ENCODE results near the gene CCNDBP1. TPM values are rescaled to one million over a fixed set of nuclear protein-coding genes. Genes with fewer than 3 reads are reported as not detected.
A peak's percentile ranks its signal among the peaks of the same experiment; 100 is the strongest.
"Not testable (repeated sequence)": the region's sequence is repeated elsewhere in the genome, so short reads cannot be mapped to it uniquely, and the experiment has no call there.

CCNDBP1 gene
- total RNA-seq, 1 donor from 2014 or later: 62.9 TPM

DNA sequence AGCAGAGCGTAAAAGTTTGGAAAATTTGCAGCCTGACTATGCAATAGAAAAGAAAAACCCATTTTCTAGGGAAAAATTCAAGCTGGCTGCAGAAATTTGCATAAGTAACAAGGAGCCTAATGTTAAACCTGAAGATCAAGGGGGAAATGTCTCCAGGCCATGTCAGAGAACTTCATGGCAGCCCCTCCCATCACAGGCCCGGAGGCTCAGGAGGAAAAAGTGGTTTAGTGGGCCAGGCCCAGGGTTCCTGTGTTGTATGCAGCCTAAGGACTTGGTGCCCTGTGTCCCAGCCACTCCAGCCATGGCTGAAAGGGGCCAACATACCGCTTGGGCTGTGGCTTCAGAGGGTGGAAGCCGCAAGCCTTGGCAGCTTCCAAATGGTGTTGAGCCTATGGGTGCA lies 13.4 kb downstream of the CCNDBP1 start:
- intact Hi-C loops (cut with micrococcal nuclease); H3K4me3 Mint-ChIP-seq (ENCODE audit: low read depth); H3K4me1 Mint-ChIP-seq (ENCODE audit: low read depth); H3K27ac Mint-ChIP-seq; DNase-seq (ENCODE audit: low spot score); H3K27me3 Mint-ChIP-seq (ENCODE audit: low read depth); H3K9me3 Mint-ChIP-seq: not testable (repeated sequence)
- peaks cover 34% of the 10 kb centered on the region for H3K36me3 Mint-ChIP-seq (ENCODE audit: low read depth)

GRCh38 chr15:43198992-43199391 lies 13.8 kb downstream of the CCNDBP1 start:
- Mint-ChIP-seq H3K27me3 (ENCODE audit: low read depth) (no peaks in the 10 kb centered on the region), H3K36me3 (ENCODE audit: low read depth) (peaks cover 34% of the 10 kb centered on the region), H3K4me1 (ENCODE audit: low read depth) (no peaks in the 10 kb centered on the region), H3K4me3 (ENCODE audit: low read depth) (no peak overlapping the region), H3K9me3 (peaks cover 6% of the 10 kb centered on the region), H3K27ac (no peak overlapping the region)
- intact Hi-C loops (cut with micrococcal nuclease): no loop called here
- DNase-seq (ENCODE audit: low spot score): no peak

GRCh38 chr15:43199945-43200488 lies 14.8 kb downstream of the CCNDBP1 start:
- H3K27me3 Mint-ChIP-seq (ENCODE audit: low read depth): peaks cover 3% of the 10 kb centered on the region
- H3K4me1 Mint-ChIP-seq (ENCODE audit: low read depth): peaks cover 4% of the 10 kb centered on the region
- H3K4me3 Mint-ChIP-seq (ENCODE audit: low read depth): no peak overlapping the region
- peaks cover 24% of the 10 kb centered on the region for H3K36me3 Mint-ChIP-seq (ENCODE audit: low read depth)
- peaks cover 6% of the 10 kb centered on the region for H3K9me3 Mint-ChIP-seq
- no peak for DNase-seq (ENCODE audit: low spot score)
- intact Hi-C loops (cut with micrococcal nuclease): no loop called here
- H3K27ac Mint-ChIP-seq: no peak overlapping the region

- Mint-ChIP-seq H3K36me3 (ENCODE audit: low read depth) (no peaks in the 10 kb centered on the region), H3K9me3 (no peaks in the 10 kb centered on the region), H3K4me3 (ENCODE audit: low read depth) (no peak overlapping the region), H3K27ac (peak overlapping the region; percentile 0), H3K4me1 (ENCODE audit: low read depth) (peaks cover 4% of the 10 kb centered on the region), H3K27me3 (ENCODE audit: low read depth) (peaks cover 16% of the 10 kb centered on the region)
- intact Hi-C loops (cut with micrococcal nuclease): no loop called here
- DNase-seq (ENCODE audit: low spot score): peak; percentile 21
Observed at GRCh38 chr15:43204016-43204901, 19.1 kb downstream of the CCNDBP1 start.

DNA sequence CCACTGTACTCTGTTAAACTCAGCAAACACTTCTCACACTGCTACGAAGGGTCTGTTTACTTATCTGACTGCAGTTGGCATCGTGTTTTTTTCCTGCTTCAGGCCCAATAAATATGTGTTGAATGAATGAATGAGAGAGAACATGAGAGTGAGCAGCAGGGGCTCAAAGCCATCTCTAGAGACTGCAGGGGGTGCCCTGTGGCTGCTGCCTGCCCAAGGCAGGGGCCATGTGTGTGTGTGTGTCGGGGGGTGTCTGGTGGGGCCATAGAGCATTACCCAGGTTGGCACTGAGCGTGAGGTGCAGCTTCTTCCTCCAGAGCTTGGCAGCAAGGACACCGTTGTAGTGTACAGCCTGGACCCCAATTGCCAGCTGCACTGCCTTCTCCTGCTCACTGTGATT lies 20.9 kb downstream of the CCNDBP1 start:
- no peak for DNase-seq (ENCODE audit: low spot score)
- H3K27me3 Mint-ChIP-seq (ENCODE audit: low read depth): peaks cover 17% of the 10 kb centered on the region
- H3K27ac Mint-ChIP-seq: no peak overlapping the region
- H3K36me3 Mint-ChIP-seq (ENCODE audit: low read depth): no peaks in the 10 kb centered on the region
- H3K9me3 Mint-ChIP-seq: no peaks in the 10 kb centered on the region
- H3K4me3 Mint-ChIP-seq (ENCODE audit: low read depth): no peak overlapping the region
- peaks cover 4% of the 10 kb centered on the region for H3K4me1 Mint-ChIP-seq (ENCODE audit: low read depth)
- intact Hi-C loops (cut with micrococcal nuclease): no loop called here

DNA sequence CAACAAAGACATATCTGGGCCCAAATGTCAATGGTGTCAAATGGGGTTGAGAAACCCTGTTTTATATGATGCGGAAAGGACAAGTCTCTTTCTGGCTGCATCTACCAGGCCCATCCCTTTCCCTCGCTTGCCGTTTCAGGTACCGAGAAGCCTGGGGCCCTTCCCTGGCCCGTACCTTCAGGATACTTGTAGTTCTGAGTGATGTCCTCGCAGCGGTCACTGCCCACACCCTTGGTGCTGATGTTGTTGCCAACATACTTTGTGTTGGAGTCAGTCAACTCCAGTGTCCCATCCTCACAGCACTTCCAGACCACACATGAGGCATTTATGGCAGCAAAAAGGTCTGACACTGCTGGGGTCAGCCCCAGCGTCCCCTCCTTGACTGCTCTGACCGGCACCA lies 21.8 kb downstream of the CCNDBP1 start:
- H3K4me1 Mint-ChIP-seq (ENCODE audit: low read depth): peaks cover 4% of the 10 kb centered on the region
- no peak overlapping the region for H3K4me3 Mint-ChIP-seq (ENCODE audit: low read depth)
- DNase-seq (ENCODE audit: low spot score): no peak
- no peak overlapping the region for H3K27ac Mint-ChIP-seq
- no peaks in the 10 kb centered on the region for H3K9me3 Mint-ChIP-seq
- peaks cover 17% of the 10 kb centered on the region for H3K27me3 Mint-ChIP-seq (ENCODE audit: low read depth)
- H3K36me3 Mint-ChIP-seq (ENCODE audit: low read depth): no peaks in the 10 kb centered on the region
- intact Hi-C loops (cut with micrococcal nuclease): no loop called here

DNA sequence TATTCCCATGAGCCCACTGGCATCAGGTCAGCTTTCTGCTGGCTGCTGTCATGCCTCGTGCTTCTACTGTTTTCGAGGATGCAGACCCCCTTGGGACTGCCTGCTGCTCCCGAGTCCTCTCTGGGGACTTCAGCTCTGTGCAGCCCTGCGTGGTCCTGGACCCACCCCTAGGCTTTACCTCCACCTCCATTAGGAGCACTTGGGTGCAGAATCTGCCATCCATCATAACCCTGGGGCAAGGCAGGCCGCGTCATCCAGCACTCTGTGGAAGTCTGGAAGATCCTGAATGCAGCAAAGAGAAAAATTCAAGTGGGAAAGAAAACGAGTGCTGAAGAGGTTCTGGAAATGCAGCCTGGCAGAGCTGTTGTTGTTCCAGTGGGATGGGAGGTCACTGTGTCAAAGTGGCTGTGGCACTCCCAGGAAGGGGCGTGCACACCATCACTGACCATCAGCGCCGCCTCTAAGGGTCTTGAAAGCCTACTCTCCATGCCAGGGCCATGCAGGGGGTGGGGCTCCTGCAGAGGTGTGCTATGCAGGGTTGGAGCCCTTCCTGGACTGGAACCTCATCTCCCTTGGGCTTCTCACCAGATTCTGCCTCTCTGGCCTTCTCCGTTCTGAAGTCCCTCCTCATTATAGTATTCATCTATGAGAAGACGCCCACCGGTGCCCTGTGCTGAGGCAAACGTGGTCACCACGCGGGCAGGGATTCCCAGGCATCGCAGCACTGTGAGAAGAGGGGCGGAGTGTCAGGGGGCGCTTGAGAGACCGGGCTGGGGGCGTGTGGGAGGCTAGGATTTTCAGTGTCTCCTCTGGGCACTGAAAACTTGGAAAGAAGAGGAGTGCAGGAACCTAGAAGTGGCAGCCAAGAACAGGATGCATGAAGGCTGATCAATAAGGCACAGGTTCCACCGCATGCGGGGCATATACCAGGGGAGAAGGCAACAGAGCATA lies 23.1 kb downstream of the CCNDBP1 start:
- no peak for DNase-seq (ENCODE audit: low spot score)
- no peak overlapping the region for H3K27ac Mint-ChIP-seq
- H3K4me3 Mint-ChIP-seq (ENCODE audit: low read depth): no peak overlapping the region
- intact Hi-C loops (cut with micrococcal nuclease): no loop called here
- H3K36me3 Mint-ChIP-seq (ENCODE audit: low read depth): no peaks in the 10 kb centered on the region
- H3K27me3 Mint-ChIP-seq (ENCODE audit: low read depth): peaks cover 17% of the 10 kb centered on the region
- no peaks in the 10 kb centered on the region for H3K9me3 Mint-ChIP-seq
- H3K4me1 Mint-ChIP-seq (ENCODE audit: low read depth): peaks cover 4% of the 10 kb centered on the region

DNA sequence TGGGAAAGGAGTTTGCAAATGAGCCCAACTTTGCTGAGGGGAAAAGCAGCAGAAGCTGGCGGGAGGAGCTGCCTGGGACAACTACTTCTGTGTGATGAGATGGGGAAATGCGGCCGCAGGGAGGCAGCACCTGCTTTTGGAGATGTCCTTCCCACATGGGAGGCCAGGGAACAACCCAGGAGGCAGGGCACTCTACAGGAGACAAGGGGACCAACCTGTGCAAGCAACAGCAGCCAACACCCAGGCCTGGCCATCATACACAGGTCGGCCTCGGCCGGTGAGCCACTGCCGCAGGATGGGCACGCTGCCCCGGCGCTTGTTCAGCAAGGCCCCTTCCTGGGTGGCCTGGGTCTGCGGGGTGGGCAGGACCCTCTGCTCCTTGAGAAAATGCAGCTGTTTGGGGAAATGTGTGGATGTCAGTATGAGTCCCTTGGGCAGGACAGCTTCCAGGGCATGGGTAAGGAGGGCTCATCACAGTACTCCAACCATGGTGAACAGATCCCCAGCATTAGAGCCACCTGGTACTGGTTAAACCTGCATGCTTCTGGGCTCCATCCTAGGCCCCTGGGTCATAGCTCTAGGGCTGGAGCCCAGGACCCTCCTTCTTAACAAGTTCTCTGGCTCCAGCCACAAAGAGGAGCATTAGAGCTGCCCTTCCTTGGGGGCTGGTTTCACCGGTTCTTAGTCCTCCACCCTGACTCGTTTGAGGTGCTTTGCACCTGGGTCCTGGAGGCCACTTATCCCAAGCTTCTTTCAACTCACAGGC lies 24.0 kb downstream of the CCNDBP1 start:
- intact Hi-C loops (cut with micrococcal nuclease): no loop called here
- Mint-ChIP-seq H3K36me3 (ENCODE audit: low read depth) (no peaks in the 10 kb centered on the region), H3K27ac (no peak overlapping the region), H3K4me1 (ENCODE audit: low read depth) (peaks cover 3% of the 10 kb centered on the region), H3K4me3 (ENCODE audit: low read depth) (no peak overlapping the region), H3K9me3 (no peaks in the 10 kb centered on the region), H3K27me3 (ENCODE audit: low read depth) (peaks cover 16% of the 10 kb centered on the region)
- DNase-seq (ENCODE audit: low spot score): no peak

- no peaks in the 10 kb centered on the region for H3K9me3 Mint-ChIP-seq
- no peak overlapping the region for H3K27ac Mint-ChIP-seq
- no peaks in the 10 kb centered on the region for H3K36me3 Mint-ChIP-seq (ENCODE audit: low read depth)
- peaks cover 14% of the 10 kb centered on the region for H3K27me3 Mint-ChIP-seq (ENCODE audit: low read depth)
- H3K4me3 Mint-ChIP-seq (ENCODE audit: low read depth): no peak overlapping the region
- H3K4me1 Mint-ChIP-seq (ENCODE audit: low read depth): no peaks in the 10 kb centered on the region
- no peak for DNase-seq (ENCODE audit: low spot score)
- intact Hi-C loops (cut with micrococcal nuclease): no loop called here
Observed at GRCh38 chr15:43210172-43210745, 25.1 kb downstream of the CCNDBP1 start.

- intact Hi-C loops (cut with micrococcal nuclease): no loop called here
- Mint-ChIP-seq H3K27ac (no peak overlapping the region), H3K27me3 (ENCODE audit: low read depth) (peaks cover 12% of the 10 kb centered on the region), H3K4me1 (ENCODE audit: low read depth) (no peaks in the 10 kb centered on the region), H3K36me3 (ENCODE audit: low read depth) (no peaks in the 10 kb centered on the region), H3K4me3 (ENCODE audit: low read depth) (no peak overlapping the region), H3K9me3 (no peaks in the 10 kb centered on the region)
- DNase-seq (ENCODE audit: low spot score): no peak
Observed at GRCh38 chr15:43210807-43211206, 25.6 kb downstream of the CCNDBP1 start.

- H3K27ac Mint-ChIP-seq: no peak overlapping the region
- no peaks in the 10 kb centered on the region for H3K9me3 Mint-ChIP-seq
- H3K36me3 Mint-ChIP-seq (ENCODE audit: low read depth): no peaks in the 10 kb centered on the region
- no peak for DNase-seq (ENCODE audit: low spot score)
- no peaks in the 10 kb centered on the region for H3K4me1 Mint-ChIP-seq (ENCODE audit: low read depth)
- H3K4me3 Mint-ChIP-seq (ENCODE audit: low read depth): no peak overlapping the region
- intact Hi-C loops (cut with micrococcal nuclease): no loop called here
- H3K27me3 Mint-ChIP-seq (ENCODE audit: low read depth): peaks cover 9% of the 10 kb centered on the region
Observed at GRCh38 chr15:43211224-43211735, 26.1 kb downstream of the CCNDBP1 start.

DNA sequence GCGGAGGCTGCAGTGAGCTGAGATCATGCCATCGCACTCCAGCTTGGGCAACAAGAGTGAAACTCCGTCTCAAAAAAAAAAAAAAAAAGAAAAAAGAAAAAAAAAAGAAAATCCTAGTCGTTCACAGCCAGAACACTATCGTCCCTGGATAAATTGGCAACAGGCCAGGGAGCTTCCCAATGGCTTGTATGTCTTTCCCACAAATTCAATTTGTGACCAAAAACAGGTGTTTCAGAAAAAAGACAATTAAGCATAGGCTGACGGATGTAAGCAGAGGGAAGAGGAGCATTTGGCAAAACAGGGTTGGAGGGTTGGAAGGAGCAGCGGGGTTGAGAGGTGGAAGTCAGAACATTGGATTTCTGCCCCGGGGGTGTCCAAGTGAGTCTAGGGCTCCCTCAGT lies 27.1 kb downstream of the CCNDBP1 start:
- H3K27ac Mint-ChIP-seq: no peak overlapping the region
- no peak overlapping the region for H3K4me3 Mint-ChIP-seq (ENCODE audit: low read depth)
- H3K4me1 Mint-ChIP-seq (ENCODE audit: low read depth): no peaks in the 10 kb centered on the region
- no peak for DNase-seq (ENCODE audit: low spot score)
- H3K9me3 Mint-ChIP-seq: peaks cover 4% of the 10 kb centered on the region
- intact Hi-C loops (cut with micrococcal nuclease): no loop called here
- peaks cover 9% of the 10 kb centered on the region for H3K27me3 Mint-ChIP-seq (ENCODE audit: low read depth)
- no peaks in the 10 kb centered on the region for H3K36me3 Mint-ChIP-seq (ENCODE audit: low read depth)

All from activated T-helper 2 cell treated with anti-CD3 and anti-CD28 coated beads, Interferon-gamma antibody, Interleukin-2, Interleukin-4, amounts not matched to agents 10 μg/mL and 5 μg/mL and 100 μg/mL, durations not matched to agents 14 hours and 24 hours and 36 hours (primary cell).